GM12864 (cell line): ENCODE measurements around the gene FBRSL1.
A peak's percentile ranks its signal among the peaks of the same experiment; 100 is the strongest.

ENCODE experiments used
- DNase-seq: peaks from one replicate; pipeline ENCODE4 v3.0.0-alpha.2; 2011; ENCODE audit warnings: low read depth
- H3K4me3 ChIP-seq: 2 replicates; pipeline ENCODE4 v1.5.1; 2011; ENCODE audit warnings: mild to moderate bottlenecking, low read depth, low read length, control low read depth
- CTCF ChIP-seq: IDR thresholded peaks from 2 replicates; pipeline ENCODE4 v1.5.1; 2011; ENCODE audit warnings: low read depth, mild to moderate bottlenecking, moderate library complexity, low read length, control low read depth, inconsistent platforms; ENCODE audit errors: missing control alignments

Gene FBRSL1

GRCh38 chr12:132477703-132478432 lies 12.1 kb upstream of the FBRSL1 start:
- DNase-seq, result no peak
- no peak overlapping the region for H3K4me3 ChIP-seq
- TF ChIP-seq CTCF, result no peak

GRCh38 chr12:132478433-132478803 lies 11.5 kb upstream of the FBRSL1 start:
- TF ChIP-seq CTCF, result no peak
- H3K4me3 ChIP-seq, result no peak overlapping the region
- DNase-seq, result no peak

GRCh38 chr12:132478845-132479244 lies 11.1 kb upstream of the FBRSL1 start:
- DNase-seq, result no peak
- H3K4me3 ChIP-seq, result no peak overlapping the region
- peak; percentile 15 for TF ChIP-seq CTCF

- no peak for DNase-seq
- no peak for TF ChIP-seq CTCF
- H3K4me3 ChIP-seq, result no peak overlapping the region
These were observed 10.7 kb upstream of the FBRSL1 start for GRCh38 chr12:132479291-132479690.

- H3K4me3 ChIP-seq, result no peak overlapping the region
- DNase-seq, result no peak
- no peak for TF ChIP-seq CTCF
These were observed 9.9 kb upstream of the FBRSL1 start for GRCh38 chr12:132479938-132480622.

- no peak for DNase-seq
- no peak for TF ChIP-seq CTCF
- H3K4me3 ChIP-seq, result no peak overlapping the region
These were observed 9.3 kb upstream of the FBRSL1 start for GRCh38 chr12:132480623-132481132.
